Fibroblast of lung (primary cell): ENCODE data around the gene CMTM7. TPM values are rescaled to one million over a fixed set of nuclear protein-coding genes. Genes with fewer than 3 reads are reported as not detected.

Experiments
- DNase-seq, 2 donors: peaks; one replicate each; pipeline versions ENCODE4 v3.0.0 to v3.0.0-alpha.2; 2010; ENCODE audit warnings: low read depth in 2 of 2
- H2AFZ ChIP-seq: 2 replicates; pipeline ENCODE4 v1.5.1; 2012; ENCODE audit warnings: low read length, control low read depth, inconsistent platforms
- H3K27ac ChIP-seq: 2 replicates; pipeline ENCODE4 v1.5.1; 2011; ENCODE audit warnings: low read length, control low read depth; ENCODE audit not compliant: insufficient read depth
- H3K27me3 ChIP-seq: 2 replicates; pipeline ENCODE4 v1.5.1; 2011; ENCODE audit warnings: mild to moderate bottlenecking, low read length; ENCODE audit not compliant: control insufficient read depth, insufficient read depth
- H3K36me3 ChIP-seq: 2 replicates; pipeline ENCODE4 v1.5.1; 2011; ENCODE audit warnings: low read length; ENCODE audit not compliant: control insufficient read depth, insufficient read depth
- H3K4me1 ChIP-seq: 2 replicates; pipeline ENCODE4 v1.5.1; 2011; ENCODE audit warnings: low read length; ENCODE audit not compliant: control insufficient read depth, insufficient read depth; ENCODE audit errors: extremely low read depth
- H3K4me2 ChIP-seq: 2 replicates; pipeline ENCODE4 v1.5.1; 2011; ENCODE audit warnings: low read length, control low read depth; ENCODE audit not compliant: insufficient read depth; ENCODE audit errors: extremely low read depth
- H3K4me3 ChIP-seq, 4 experiments: fragments of 200-600 bp in 1 of 4; sonication (generic) in 1 of 4; replicated peaks in 1 of 4; 2 replicates each; pipeline ENCODE4 v1.5.1; 2011 to 2016; ENCODE audit warnings: low read length in 4 of 4, low read depth in 3 of 4, mild to moderate bottlenecking in 3 of 4, control low read depth in 2 of 4, inconsistent platforms in 1 of 4, mixed read lengths in 1 of 4; ENCODE audit not compliant: insufficient read depth in 1 of 4; ENCODE audit errors: control extremely low read depth in 1 of 4
- H3K79me2 ChIP-seq: 2 replicates; pipeline ENCODE4 v1.5.1; 2012; ENCODE audit warnings: mild to moderate bottlenecking, low read length, inconsistent platforms; ENCODE audit not compliant: control insufficient read depth, insufficient read depth
- H3K9ac ChIP-seq: 2 replicates; pipeline ENCODE4 v1.5.1; 2011; ENCODE audit warnings: mild to moderate bottlenecking, low read length, control low read depth; ENCODE audit not compliant: insufficient read depth
- H3K9me3 ChIP-seq: 2 replicates; pipeline ENCODE4 v1.5.1; 2012; ENCODE audit warnings: low read depth, low read length; ENCODE audit not compliant: control insufficient read depth, insufficient read depth
- H4K20me1 ChIP-seq: 2 replicates; pipeline ENCODE4 v1.5.1; 2011; ENCODE audit warnings: low read length; ENCODE audit not compliant: control insufficient read depth, insufficient read depth; ENCODE audit errors: extremely low read depth
- EZH2 ChIP-seq: IDR thresholded peaks from 2 replicates; pipeline ENCODE4 v1.5.1; 2012; ENCODE audit warnings: low read length, control low read depth, mild to moderate bottlenecking; ENCODE audit errors: missing control alignments
- polyA plus RNA-seq, 2 donors: library from polyadenylated mRNA; depleted of rRNA in 1 of 2; stranded (reverse) in 1 of 2; unstranded in 1 of 2; fragments of >200 nt; gene quantifications; 2 replicates each; pipeline ENCODE4 v1.2.1, GENCODE V29; 2011 to 2012; ENCODE audit warnings: missing spikeins in 1 of 2
- total RNA-seq: library from RNA; depleted of rRNA; stranded (reverse); fragments of >200 nt; gene quantifications from 2 replicates; pipeline ENCODE4 v1.2.1, GENCODE V29; 2014
- TF ChIP-seq, protein P1 (sequence below), 2 donors: IDR thresholded peaks in 1 of 2; conservative IDR thresholded peaks in 1 of 2; 1 replicate in 1 of 2; 2 replicates in 1 of 2; pipeline ENCODE4 v1.5.1; 2011 to 2012; ENCODE audit warnings: low read length in 2 of 2, control low read depth in 1 of 2, inconsistent platforms in 1 of 2, low read depth in 1 of 2, mild to moderate bottlenecking in 1 of 2

CMTM7 gene
- total and polyA plus RNA-seq, 2 donors (not counting 1 experiment from before 2014, with no cell fraction given) = 3.5 to 9.3 TPM

DNA sequence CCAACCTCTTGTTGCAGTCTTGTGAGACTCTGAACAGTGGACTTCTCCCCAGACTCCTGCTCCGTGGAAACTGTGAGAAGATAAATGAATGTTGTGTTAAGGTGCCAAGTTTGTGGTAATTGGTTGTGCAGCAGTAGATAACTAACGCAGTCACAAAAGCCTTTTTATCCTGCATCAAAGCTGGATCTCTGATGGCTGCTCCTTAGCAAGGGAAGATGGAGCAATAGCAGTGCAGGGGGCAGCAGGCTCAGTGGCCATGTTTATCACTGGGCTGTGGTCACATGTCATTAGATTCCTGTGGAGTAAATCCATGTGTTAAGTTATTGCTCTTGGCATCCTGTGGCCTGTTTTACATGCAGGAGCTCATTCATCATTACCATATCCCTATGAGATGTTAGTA lies 13.5 kb downstream of the CMTM7 start:
- no peaks in the 10 kb centered on the region for H3K79me2 ChIP-seq
- DNase-seq = peak; percentile 51 to 94
- H3K36me3 ChIP-seq = no peaks in the 10 kb centered on the region

DNA sequence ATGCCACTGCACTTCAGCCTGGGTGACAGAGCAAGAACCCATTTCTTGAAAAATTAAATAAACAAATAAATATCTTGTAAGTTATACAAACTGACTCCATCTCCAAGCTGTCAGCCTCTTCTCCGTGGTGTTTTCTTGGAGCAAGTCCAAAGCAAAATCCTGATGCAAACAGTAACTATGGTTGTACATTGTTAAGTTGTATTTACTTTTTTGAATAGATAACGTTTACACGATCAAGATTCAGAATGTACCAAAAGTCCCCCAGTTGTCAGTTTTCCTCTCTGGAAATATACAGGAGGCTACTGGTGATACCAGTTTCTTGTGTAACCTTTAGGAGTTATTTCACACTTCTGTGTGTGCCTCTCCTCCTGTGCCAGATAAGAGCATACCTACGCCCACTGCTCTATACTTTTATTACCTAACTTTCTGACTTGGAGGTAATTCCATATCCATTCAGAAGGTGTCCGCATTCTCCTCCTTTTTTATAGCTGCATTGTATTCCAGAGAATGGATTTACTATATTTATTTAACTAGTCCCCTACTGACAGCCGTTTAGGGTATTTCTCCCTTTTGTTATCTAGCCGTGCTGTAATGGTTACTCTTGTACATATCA lies 14.2 kb downstream of the CMTM7 start:
- Histone ChIP-seq H3K27me3 (no peaks in the 10 kb centered on the region), H3K4me2 (no peak overlapping the region), H3K9ac (no peak overlapping the region), H3K9me3 (no peaks in the 10 kb centered on the region), H3K27ac (no peak overlapping the region), H3K4me1 (peaks cover 5% of the 10 kb centered on the region), H3K4me3 (no peak overlapping the region), H4K20me1 (no peaks in the 10 kb centered on the region), H2AFZ (no peak overlapping the region), H3K36me3 (no peaks in the 10 kb centered on the region), H3K79me2 (no peaks in the 10 kb centered on the region)
- no peak for DNase-seq
- TF ChIP-seq, protein P1, sequence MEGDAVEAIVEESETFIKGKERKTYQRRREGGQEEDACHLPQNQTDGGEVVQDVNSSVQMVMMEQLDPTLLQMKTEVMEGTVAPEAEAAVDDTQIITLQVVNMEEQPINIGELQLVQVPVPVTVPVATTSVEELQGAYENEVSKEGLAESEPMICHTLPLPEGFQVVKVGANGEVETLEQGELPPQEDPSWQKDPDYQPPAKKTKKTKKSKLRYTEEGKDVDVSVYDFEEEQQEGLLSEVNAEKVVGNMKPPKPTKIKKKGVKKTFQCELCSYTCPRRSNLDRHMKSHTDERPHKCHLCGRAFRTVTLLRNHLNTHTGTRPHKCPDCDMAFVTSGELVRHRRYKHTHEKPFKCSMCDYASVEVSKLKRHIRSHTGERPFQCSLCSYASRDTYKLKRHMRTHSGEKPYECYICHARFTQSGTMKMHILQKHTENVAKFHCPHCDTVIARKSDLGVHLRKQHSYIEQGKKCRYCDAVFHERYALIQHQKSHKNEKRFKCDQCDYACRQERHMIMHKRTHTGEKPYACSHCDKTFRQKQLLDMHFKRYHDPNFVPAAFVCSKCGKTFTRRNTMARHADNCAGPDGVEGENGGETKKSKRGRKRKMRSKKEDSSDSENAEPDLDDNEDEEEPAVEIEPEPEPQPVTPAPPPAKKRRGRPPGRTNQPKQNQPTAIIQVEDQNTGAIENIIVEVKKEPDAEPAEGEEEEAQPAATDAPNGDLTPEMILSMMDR (conservative IDR thresholded peaks at IDR 0.05 in 1 of 2, IDR thresholded peaks at IDR 0.05 in 1 of 2; ENCODE audit: low read depth in 1 of 2, low read length in 2 of 2) = no peak
- no peak for TF ChIP-seq EZH2

More for the DNA sequence above, 13.5 kb downstream of the CMTM7 start:
- TF ChIP-seq, protein P1 (conservative IDR thresholded peaks at IDR 0.05 in 1 of 2, IDR thresholded peaks at IDR 0.05 in 1 of 2; ENCODE audit: low read depth in 1 of 2, low read length in 2 of 2) = no peak
- no peak for TF ChIP-seq EZH2
- Histone ChIP-seq H3K4me2 (no peak overlapping the region), H2AFZ (no peak overlapping the region), H4K20me1 (no peaks in the 10 kb centered on the region), H3K27ac (no peak overlapping the region), H3K27me3 (no peaks in the 10 kb centered on the region), H3K4me3 (no peak overlapping the region), H3K9ac (no peak overlapping the region), H3K9me3 (no peaks in the 10 kb centered on the region), H3K4me1 (peaks cover 5% of the 10 kb centered on the region)

DNA sequence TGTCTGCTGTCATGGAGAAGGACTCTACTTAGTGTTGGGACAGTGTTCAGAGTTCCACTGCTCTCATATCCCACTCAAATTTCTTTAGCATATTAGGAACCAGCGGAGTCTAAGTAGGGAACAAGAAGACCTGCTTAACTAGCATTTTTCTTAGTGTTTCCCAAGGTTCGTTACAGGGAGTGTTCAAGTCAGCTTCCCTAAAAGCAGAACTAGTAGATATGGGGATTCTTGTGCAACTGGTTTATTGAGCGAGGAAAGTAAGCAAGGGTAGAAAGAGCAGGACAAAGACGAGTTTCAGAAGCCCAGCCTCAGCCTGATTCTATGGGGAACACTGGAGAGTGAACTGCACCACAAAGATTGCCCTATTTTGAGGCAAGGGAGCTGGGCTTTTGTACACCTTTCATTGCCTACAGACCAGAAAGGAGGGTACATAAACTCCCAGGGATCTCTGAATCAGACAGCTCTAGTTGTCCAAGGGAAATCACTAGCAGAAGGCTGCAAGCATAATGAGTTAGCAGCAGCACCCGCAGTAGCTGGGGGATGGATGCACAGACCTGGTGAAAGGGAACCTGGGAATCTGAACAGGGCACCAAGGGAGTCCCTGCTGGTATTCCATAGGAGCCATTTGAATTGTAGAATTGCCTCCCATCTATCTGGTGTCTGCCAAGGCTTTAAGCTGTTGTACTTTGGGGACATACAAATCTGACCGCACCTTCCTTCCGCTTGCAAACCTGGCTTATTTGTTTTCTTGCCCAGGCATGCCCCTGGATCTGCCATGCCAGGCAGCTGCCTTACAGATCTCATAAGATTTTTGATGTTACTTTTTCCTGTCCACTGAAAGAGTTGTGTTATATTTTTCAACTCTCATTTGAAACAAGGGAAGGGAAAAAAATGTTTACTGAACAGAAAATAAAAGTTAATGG lies 15.1 kb downstream of the CMTM7 start:
- Histone ChIP-seq H3K27ac (no peak overlapping the region), H3K4me1 (no peaks in the 10 kb centered on the region), H3K9ac (no peak overlapping the region), H2AFZ (no peak overlapping the region), H4K20me1 (no peaks in the 10 kb centered on the region), H3K27me3 (no peaks in the 10 kb centered on the region), H3K9me3 (no peaks in the 10 kb centered on the region), H3K4me2 (no peak overlapping the region), H3K4me3 (no peak overlapping the region), H3K36me3 (no peaks in the 10 kb centered on the region), H3K79me2 (no peaks in the 10 kb centered on the region)
- no peak for DNase-seq
- TF ChIP-seq, protein P1 (conservative IDR thresholded peaks at IDR 0.05 in 1 of 2, IDR thresholded peaks at IDR 0.05 in 1 of 2; ENCODE audit: low read depth in 1 of 2, low read length in 2 of 2) = no peak
- TF ChIP-seq EZH2 = no peak
